ENCODE results near the gene PTPRA.

The PTPRA gene

DNA sequence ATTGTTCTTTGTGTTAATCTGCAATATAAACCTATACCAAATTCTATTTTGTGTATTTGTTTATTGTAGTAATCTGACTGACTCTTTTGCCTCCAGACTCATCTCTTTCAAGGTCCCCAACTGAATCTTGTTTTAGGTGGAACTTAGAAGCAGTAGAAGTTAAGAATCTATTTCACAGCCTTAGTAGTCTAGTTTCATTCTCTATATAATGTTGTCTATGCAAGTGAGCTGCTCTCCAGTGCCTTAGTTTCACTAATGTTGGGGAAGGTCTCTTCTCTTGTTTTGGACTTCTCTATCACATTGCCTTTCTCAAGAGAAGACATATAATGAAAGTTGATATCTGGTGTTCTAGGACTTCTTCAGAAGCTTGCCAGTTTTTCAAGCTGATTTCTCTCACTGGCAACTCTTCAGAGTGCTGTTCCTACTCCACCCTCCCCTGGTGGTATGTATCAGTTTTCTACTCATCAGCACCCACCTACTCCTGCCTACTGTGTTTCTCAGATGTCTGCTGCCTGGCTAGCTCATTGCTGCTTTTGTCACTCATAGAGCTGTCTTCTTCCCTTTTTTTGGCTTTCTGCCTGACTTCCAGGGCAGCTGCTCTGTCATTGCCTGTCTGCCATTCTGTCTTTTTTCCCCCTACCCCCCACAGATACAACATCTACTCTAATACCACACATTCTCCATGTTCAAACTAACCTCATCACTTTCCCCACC is 82.1 kb downstream of the PTPRA start:
- peak; percentile 29 for DNase-seq (ENCODE audit: low spot score)
- TF ChIP-seq, protein P1, sequence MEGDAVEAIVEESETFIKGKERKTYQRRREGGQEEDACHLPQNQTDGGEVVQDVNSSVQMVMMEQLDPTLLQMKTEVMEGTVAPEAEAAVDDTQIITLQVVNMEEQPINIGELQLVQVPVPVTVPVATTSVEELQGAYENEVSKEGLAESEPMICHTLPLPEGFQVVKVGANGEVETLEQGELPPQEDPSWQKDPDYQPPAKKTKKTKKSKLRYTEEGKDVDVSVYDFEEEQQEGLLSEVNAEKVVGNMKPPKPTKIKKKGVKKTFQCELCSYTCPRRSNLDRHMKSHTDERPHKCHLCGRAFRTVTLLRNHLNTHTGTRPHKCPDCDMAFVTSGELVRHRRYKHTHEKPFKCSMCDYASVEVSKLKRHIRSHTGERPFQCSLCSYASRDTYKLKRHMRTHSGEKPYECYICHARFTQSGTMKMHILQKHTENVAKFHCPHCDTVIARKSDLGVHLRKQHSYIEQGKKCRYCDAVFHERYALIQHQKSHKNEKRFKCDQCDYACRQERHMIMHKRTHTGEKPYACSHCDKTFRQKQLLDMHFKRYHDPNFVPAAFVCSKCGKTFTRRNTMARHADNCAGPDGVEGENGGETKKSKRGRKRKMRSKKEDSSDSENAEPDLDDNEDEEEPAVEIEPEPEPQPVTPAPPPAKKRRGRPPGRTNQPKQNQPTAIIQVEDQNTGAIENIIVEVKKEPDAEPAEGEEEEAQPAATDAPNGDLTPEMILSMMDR (IDR thresholded peaks at IDR 0.05; ENCODE audit: extremely low read depth, missing control alignments): no peak

DNA sequence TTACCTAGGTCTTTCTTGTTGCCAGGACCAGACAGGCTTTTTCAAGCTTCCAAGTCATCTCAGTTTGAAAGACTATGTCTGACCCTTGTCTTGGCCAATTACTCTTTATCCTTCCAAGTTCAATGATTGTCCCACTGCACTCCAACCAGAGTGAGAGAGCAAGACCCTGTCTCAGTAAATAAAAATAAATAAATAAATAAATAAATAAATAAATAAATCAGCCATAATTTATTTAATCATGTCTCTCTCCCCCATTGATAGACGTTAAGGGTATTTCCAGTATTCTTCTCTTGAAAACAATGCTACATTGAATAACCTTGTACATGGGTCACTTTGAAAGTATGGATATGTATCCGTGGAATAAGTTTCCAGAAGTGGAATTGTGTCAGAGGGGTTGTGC is 83.2 kb downstream of the PTPRA start:
- DNase-seq (ENCODE audit: low spot score): no peak
- TF ChIP-seq, protein P1 (IDR thresholded peaks at IDR 0.05; ENCODE audit: extremely low read depth, missing control alignments): no peak

DNA sequence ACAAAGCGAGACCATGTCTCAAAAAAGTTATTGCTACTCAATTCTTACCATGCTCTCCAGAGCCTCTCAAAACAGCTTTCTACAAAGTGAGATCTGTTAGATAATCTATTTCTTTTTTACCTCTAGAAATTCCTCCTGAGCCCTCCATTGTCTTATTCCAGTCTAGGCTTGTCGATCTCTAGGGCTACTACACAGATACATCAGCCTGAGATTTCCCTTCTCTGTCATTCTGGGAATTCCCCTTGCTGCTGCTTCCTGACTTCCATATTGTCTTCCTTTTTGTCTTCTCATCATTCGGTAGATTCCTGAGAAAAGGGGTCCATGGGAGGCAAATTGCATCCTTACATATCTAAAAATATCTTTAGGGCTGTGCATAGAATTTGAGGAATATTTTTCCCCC is 94.6 kb downstream of the PTPRA start:
- TF ChIP-seq, protein P1 (IDR thresholded peaks at IDR 0.05; ENCODE audit: extremely low read depth, missing control alignments): no peak
- DNase-seq (ENCODE audit: low spot score): no peak

DNA sequence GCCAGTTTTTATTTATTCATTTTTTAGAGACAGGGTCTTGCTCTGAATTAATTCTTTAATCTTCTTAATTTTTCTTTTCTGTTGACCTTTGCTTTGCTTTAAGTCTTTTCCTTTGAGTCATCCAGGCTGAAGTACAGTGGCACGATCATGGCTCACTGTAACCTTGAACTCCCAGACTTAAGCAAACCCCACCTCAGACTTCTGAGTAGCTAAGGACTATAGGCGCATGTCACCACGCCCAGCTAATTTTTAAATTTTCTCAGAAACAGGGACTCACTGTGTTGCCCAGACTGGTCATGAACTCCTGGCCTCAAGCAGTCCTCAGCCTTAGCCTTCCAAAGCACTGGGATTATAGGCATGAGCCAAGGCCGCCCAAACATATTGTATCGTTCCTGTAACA is 98.8 kb downstream of the PTPRA start:
- no peak for DNase-seq (ENCODE audit: low spot score)
- TF ChIP-seq, protein P1 (IDR thresholded peaks at IDR 0.05; ENCODE audit: extremely low read depth, missing control alignments): no peak

DNA sequence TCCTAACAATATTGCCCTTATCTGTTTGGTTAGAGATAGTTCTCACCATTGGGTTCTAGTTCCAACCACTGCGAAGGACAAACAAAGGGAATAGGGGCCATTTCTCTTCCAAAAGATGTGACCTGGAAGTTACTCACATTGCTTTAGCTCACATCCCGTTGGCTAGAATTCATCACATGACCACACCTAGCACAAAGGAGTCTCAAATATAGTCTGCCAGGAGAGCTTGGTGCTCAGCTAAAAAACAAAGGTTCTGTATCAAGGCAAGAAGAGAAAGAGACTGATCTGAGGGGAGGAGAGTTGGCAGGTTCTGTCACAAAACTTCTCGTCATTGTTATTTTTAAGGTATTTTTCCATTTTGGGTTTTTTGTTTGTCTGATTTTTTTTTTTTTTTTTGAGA is 100.3 kb downstream of the PTPRA start:
- TF ChIP-seq, protein P1 (IDR thresholded peaks at IDR 0.05; ENCODE audit: extremely low read depth, missing control alignments): no peak

DNA sequence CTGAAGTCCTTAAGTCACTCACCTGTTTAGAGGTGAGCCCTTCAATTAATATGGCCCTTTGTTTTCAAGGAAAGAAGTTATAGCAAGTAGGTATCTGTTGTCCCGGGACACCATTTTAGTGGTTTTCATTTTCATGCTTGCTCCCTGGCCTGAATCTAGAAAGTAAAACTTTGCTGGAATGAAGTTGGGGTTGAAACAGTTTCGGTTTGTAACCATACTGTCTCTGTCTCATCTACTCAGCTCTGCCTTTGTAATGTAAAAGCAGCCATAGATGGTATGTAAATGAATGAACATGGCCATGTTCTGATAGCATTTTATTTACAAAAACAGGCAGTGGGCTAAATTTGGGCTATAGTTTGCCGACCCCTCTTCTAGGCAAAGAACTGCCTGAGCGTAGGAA is 105.2 kb downstream of the PTPRA start:
- TF ChIP-seq, protein P1 (IDR thresholded peaks at IDR 0.05; ENCODE audit: extremely low read depth, missing control alignments): no peak
- DNase-seq (ENCODE audit: low spot score): no peak

More for the DNA sequence above, 100.3 kb downstream of the PTPRA start:
- no peak for DNase-seq (ENCODE audit: low spot score)

DNA sequence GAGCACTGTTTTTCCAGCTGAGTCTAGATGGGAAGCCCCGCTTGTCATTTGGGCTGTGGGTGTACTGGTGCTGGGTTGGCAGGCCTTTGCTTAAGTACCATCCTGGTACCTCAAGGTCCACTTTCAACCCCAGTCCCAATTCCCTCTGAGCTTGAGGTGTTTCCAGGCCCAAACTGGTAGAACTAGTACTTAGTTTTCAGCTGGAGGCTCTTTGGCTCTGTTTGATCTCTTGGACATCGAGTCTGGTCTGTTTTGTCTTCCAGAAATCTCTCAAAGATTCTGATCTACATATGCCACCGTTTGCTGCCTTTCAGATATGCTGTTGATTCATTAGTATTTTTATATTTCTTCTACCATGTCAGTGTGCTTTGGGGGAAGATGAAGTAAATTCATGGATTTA is 108.4 kb downstream of the PTPRA start:
- no peak for DNase-seq (ENCODE audit: low spot score)
- TF ChIP-seq, protein P1 (IDR thresholded peaks at IDR 0.05; ENCODE audit: extremely low read depth, missing control alignments): no peak
